Panc1 (cell line): ENCODE measurements around the gene ZKSCAN2.

Experiments used
- CTCF ChIP-seq: fragments of 450-650 bp; IDR thresholded peaks from 2 replicates; pipeline ENCODE4 v1.5.1; 2017; ENCODE audit warnings: mild to moderate bottlenecking
- POLR2AphosphoS5 ChIP-seq: IDR thresholded peaks from 2 replicates; pipeline ENCODE4 v1.6.1; 2012; ENCODE audit warnings: mild to moderate bottlenecking, low read depth, low read length, moderate library complexity

GRCh38 chr16:25235991-25236390 lies 21.7 kb downstream of the ZKSCAN2 start:
- TF ChIP-seq CTCF (no peak), POLR2AphosphoS5 (no peak)
